IMR-90 (cell line): ENCODE measurements around the gene LINC00237. TPM values are rescaled to one million over a fixed set of nuclear protein-coding genes. Genes with fewer than 3 reads are reported as not detected.

Experiments
- ATAC-seq: fragments of 200-7000 bp; cut with Tn5 transposase; 2 replicates; pipeline ENCODE4 v1.9.1; 2020; ENCODE audit warnings: low read depth, mild to moderate bottlenecking, moderate library complexity
- BruUV-seq: library from RNA; stranded (reverse); fragments of 400-500 nt; replicated peaks from 2 replicates; lab custom pipeline; 2021; lab: Mats Ljungman, UMichigan
- CTCF ChIA-PET: fragments of 300-600 bp; formaldehyde crosslinking; extraction: SDS; loops from one replicate; lab custom pipeline; 2021; ENCODE audit warnings: antibody characterized with exemption; lab: Yijun Ruan, JAX
- POLR2A ChIA-PET: fragments of 300-600 bp; sonication (Branson Sonifier 250); formaldehyde crosslinking; loops from one replicate; lab custom pipeline; 2022; ENCODE audit warnings: antibody characterized with exemption; ENCODE audit not compliant: unreplicated experiment; lab: Charles Lee
- DNase-seq: peaks from one replicate; pipeline ENCODE4 v3.0.0; 2013
- H2AFZ ChIP-seq: replicated peaks from 2 replicates; pipeline ENCODE3; 2013; ENCODE audit warnings: low read length, mild to moderate bottlenecking; ENCODE audit not compliant: poor library complexity
- H2AK5ac ChIP-seq: 2 replicates; pipeline ENCODE4 v1.6.1; 2013; ENCODE audit warnings: low read depth, low read length, inconsistent platforms
- H2AK9ac ChIP-seq: replicated peaks from 2 replicates; pipeline ENCODE3; 2013; ENCODE audit warnings: mild to moderate bottlenecking, low read depth, low read length, moderate library complexity; ENCODE audit not compliant: poor library complexity
- H2BK120ac ChIP-seq: 2 replicates; pipeline ENCODE4 v1.6.1; 2013; ENCODE audit warnings: low read depth, low read length, inconsistent platforms
- H2BK15ac ChIP-seq: 3 replicates; pipeline ENCODE4 v1.6.1; 2013; ENCODE audit warnings: low read depth, low read length, inconsistent platforms
- H2BK20ac ChIP-seq: 2 replicates; pipeline ENCODE4 v1.6.1; 2013; ENCODE audit warnings: low read depth, mild to moderate bottlenecking, inconsistent platforms, low read length, moderate library complexity
- H2BK5ac ChIP-seq: 2 replicates; pipeline ENCODE4 v1.6.1; 2013; ENCODE audit warnings: mild to moderate bottlenecking, low read depth, low read length, inconsistent platforms; ENCODE audit not compliant: poor library complexity, severe bottlenecking
- H3K14ac ChIP-seq: replicated peaks from 2 replicates; pipeline ENCODE4 v1.6.1; 2013; ENCODE audit warnings: low read depth, low read length, inconsistent platforms
- H3K18ac ChIP-seq: 2 replicates; pipeline ENCODE4 v1.6.1; 2013; ENCODE audit warnings: low read depth, low read length, control low read depth
- H3K23ac ChIP-seq: 2 replicates; pipeline ENCODE4 v1.6.1; 2013; ENCODE audit warnings: low read depth, low read length, inconsistent platforms
- H3K27ac ChIP-seq: 2 replicates; pipeline ENCODE4 v1.5.1; 2013; ENCODE audit warnings: mild to moderate bottlenecking, control low read depth, low read length; ENCODE audit not compliant: insufficient read depth
- H3K27me3 ChIP-seq: 2 replicates; pipeline ENCODE4 v1.6.1; 2013; ENCODE audit warnings: low read length; ENCODE audit not compliant: control insufficient read depth, insufficient read depth
- H3K36me3 ChIP-seq: 2 replicates; pipeline ENCODE4 v1.6.1; 2013; ENCODE audit warnings: low read length, mixed read lengths; ENCODE audit not compliant: control insufficient read depth, insufficient read depth
- H3K4ac ChIP-seq: 2 replicates; pipeline ENCODE4 v1.6.1; 2013; ENCODE audit warnings: low read depth, low read length, inconsistent platforms
- H3K4me1 ChIP-seq: 2 replicates; pipeline ENCODE4 v1.6.1; 2013; ENCODE audit warnings: low read length, mixed read lengths; ENCODE audit not compliant: control insufficient read depth, insufficient read depth
- H3K4me2 ChIP-seq: 2 replicates; pipeline ENCODE4 v1.6.1; 2013; ENCODE audit warnings: low read depth, mild to moderate bottlenecking, control low read depth, low read length, moderate library complexity
- H3K4me3 ChIP-seq: 2 replicates; pipeline ENCODE4 v1.5.1; 2013; ENCODE audit warnings: low read depth, mild to moderate bottlenecking, control low read depth, low read length, moderate library complexity; ENCODE audit not compliant: insufficient read depth
- H3K56ac ChIP-seq: 2 replicates; pipeline ENCODE4 v1.6.1; 2013; ENCODE audit warnings: low read length, inconsistent platforms; ENCODE audit not compliant: insufficient read depth; ENCODE audit errors: extremely low read depth
- H3K79me1 ChIP-seq, 2 experiments: 2 replicates each; pipeline ENCODE4 v1.6.1; 2013; ENCODE audit warnings: low read length in 2 of 2, inconsistent platforms in 1 of 2, low read depth in 1 of 2
- H3K9ac ChIP-seq: 2 replicates; pipeline ENCODE4 v1.6.1; 2013; ENCODE audit warnings: low read depth, low read length, control low read depth
- H3K9me1 ChIP-seq: 2 replicates; pipeline ENCODE4 v1.6.1; 2013; ENCODE audit warnings: low read length, inconsistent platforms; ENCODE audit not compliant: insufficient read depth
- H3K9me3 ChIP-seq: 2 replicates; pipeline ENCODE4 v1.6.1; 2013; ENCODE audit warnings: low read length; ENCODE audit not compliant: control insufficient read depth, insufficient read depth
- H4K20me1 ChIP-seq: 2 replicates; pipeline ENCODE4 v1.6.1; 2013; ENCODE audit warnings: low read length, inconsistent platforms; ENCODE audit not compliant: insufficient read depth
- H4K5ac ChIP-seq: 2 replicates; pipeline ENCODE4 v1.6.1; 2013; ENCODE audit warnings: mild to moderate bottlenecking, low read depth, low read length, control low read depth
- H4K8ac ChIP-seq, 2 experiments: 2 replicates each; pipeline ENCODE4 v1.6.1; 2013; ENCODE audit warnings: low read depth in 2 of 2, low read length in 2 of 2, control low read depth in 1 of 2, inconsistent platforms in 1 of 2
- H4K91ac ChIP-seq: 2 replicates; pipeline ENCODE4 v1.6.1; 2013; ENCODE audit warnings: low read depth, low read length, inconsistent platforms; ENCODE audit not compliant: insufficient read depth
- BHLHE40 ChIP-seq: fragments of 150-350 bp; IDR thresholded peaks from 2 replicates; pipeline ENCODE4 v1.6.1; 2016; ENCODE audit warnings: mild to moderate bottlenecking, low read depth, low read length
- CEBPB ChIP-seq: IDR thresholded peaks from 2 replicates; pipeline ENCODE4 v1.6.1; 2012; ENCODE audit warnings: low read depth, low read length, improper control_type of control experiment
- CHD1 ChIP-seq: IDR thresholded peaks from 2 replicates; pipeline ENCODE4 v1.6.1; 2012; ENCODE audit warnings: low read depth, low read length, improper control_type of control experiment
- CTCF ChIP-seq: conservative IDR thresholded peaks from 2 replicates; pipeline ENCODE4 v1.5.1; 2012; ENCODE audit warnings: mild to moderate bottlenecking, low read depth, low read length, improper control_type of control experiment
- ELK1 ChIP-seq: fragments of 150-350 bp; IDR thresholded peaks from 2 replicates; pipeline ENCODE4 v1.6.1; 2016; ENCODE audit warnings: low read depth, mild to moderate bottlenecking, low read length, moderate library complexity, borderline replicate concordance
- FOS ChIP-seq: fragments of 150-350 bp; IDR thresholded peaks from 2 replicates; pipeline ENCODE4 v1.6.1; 2016; ENCODE audit warnings: low read depth, low read length
- MAFK ChIP-seq: IDR thresholded peaks from 2 replicates; pipeline ENCODE4 v1.6.1; 2012; ENCODE audit warnings: low read depth, low read length, improper control_type of control experiment
- MAZ ChIP-seq: IDR thresholded peaks from 2 replicates; pipeline ENCODE4 v1.6.1; 2012; ENCODE audit warnings: low read depth, mild to moderate bottlenecking, low read length, improper control_type of control experiment, moderate library complexity, borderline replicate concordance
- MXI1 ChIP-seq: IDR thresholded peaks from 2 replicates; pipeline ENCODE4 v1.6.1; 2012; ENCODE audit warnings: low read depth, mild to moderate bottlenecking, low read length, moderate library complexity, borderline replicate concordance
- NFE2L2 ChIP-seq: fragments of 150-350 bp; IDR thresholded peaks from 2 replicates; pipeline ENCODE4 v1.6.1; 2016; ENCODE audit warnings: low read depth, mild to moderate bottlenecking, low read length
- RAD21 ChIP-seq: IDR thresholded peaks from 2 replicates; pipeline ENCODE4 v1.6.1; 2012; ENCODE audit warnings: low read length, improper control_type of control experiment
- RCOR1 ChIP-seq: IDR thresholded peaks from 2 replicates; pipeline ENCODE4 v1.6.1; 2012; ENCODE audit warnings: mild to moderate bottlenecking, low read length, improper control_type of control experiment; ENCODE audit not compliant: insufficient replicate concordance
- RFX5 ChIP-seq: IDR thresholded peaks from 2 replicates; pipeline ENCODE4 v1.8.0; 2012; ENCODE audit warnings: low read depth, mild to moderate bottlenecking, low read length, moderate library complexity
- USF2 ChIP-seq: fragments of 150-350 bp; IDR thresholded peaks from 2 replicates; pipeline ENCODE4 v1.6.1; 2017; ENCODE audit warnings: mild to moderate bottlenecking, antibody characterized with exemption, low read length, low read depth
- WGBS, 2 experiments: methylation state at CpG; one replicate each; pipeline versions ENCODE4 v1.1.5 to v1.1.7; 2013; ENCODE audit warnings: missing lambda C conversion rate in 2 of 2; ENCODE audit not compliant: insufficient read length in 1 of 2; ENCODE audit errors: extremely low coverage in 2 of 2; 5-methylcytosine and 5-hydroxymethylcytosine counted together
- dilution Hi-C: fragments of 300-500 bp; cut with HindIII; formaldehyde crosslinking; loops from one replicate; pipeline ENCODE4 v1.14.3; 2018; ENCODE audit warnings: low sequenced_read_pairs; ENCODE audit not compliant: unreplicated experiment
- in situ Hi-C: fragments of 300-500 bp; cut with MboI; formaldehyde crosslinking; loops from 3 replicates; pipeline ENCODE4 v1.14.3; 2019; ENCODE audit warnings: low sequenced_read_pairs, inconsistent platforms, mixed read lengths
- intact Hi-C: fragments of 100-400 bp; cut with micrococcal nuclease; formaldehyde crosslinking; loops from 2 replicates; pipeline ENCODE4 v1.10.0; 2022
- polyA plus RNA-seq, 3 experiments: library from polyadenylated mRNA; depleted of rRNA; stranded (reverse); fragments of >200 nt; gene quantifications; 2 replicates each; pipeline ENCODE4 v1.2.3, GENCODE V29; 2012; ENCODE audit warnings: low replicate concordance in 1 of 3
- total RNA-seq: library from RNA; depleted of rRNA; stranded (reverse); fragments of >200 nt; gene quantifications from 2 replicates; pipeline ENCODE4 v1.2.3, GENCODE V29; 2012

The LINC00237 gene
- total and polyA plus RNA-seq, 2 of the 4 experiments (the other 2 are of a cell fraction) = not detected

DNA sequence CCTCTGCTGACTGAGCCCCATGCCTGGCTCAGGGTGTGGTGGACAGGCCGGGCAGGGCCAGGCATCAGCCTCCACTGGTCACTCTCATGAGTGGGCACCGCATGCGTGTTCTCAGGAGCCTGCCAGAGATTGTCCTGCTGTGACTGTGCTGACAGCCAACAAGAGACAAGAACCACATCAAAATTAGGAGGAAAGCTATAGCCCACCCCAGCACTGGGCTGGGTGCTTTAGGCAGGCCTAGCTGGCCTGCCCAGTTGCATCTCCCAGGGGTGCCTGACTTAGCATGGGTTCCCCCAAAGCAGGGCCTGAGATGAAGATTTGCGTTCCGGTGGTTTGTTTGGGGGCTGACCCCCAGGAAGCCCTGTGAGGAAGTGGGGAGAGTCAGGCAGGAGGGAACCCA lies 53.9 kb downstream of the LINC00237 start:
- CTCF ChIA-PET = no interaction called here
- H2AFZ ChIP-seq = no peak overlapping the region
- H3K4me1 ChIP-seq = no peaks in the 10 kb centered on the region
- H3K79me1 ChIP-seq = no peaks in the 10 kb centered on the region
- H2BK15ac ChIP-seq = no peak overlapping the region
- in situ Hi-C loops (no loop called here), intact Hi-C loops (no loop called here), dilution Hi-C loops (no loop called here)
- H2AK5ac ChIP-seq = no peak overlapping the region
- 68% methylated on average over 3 of the region's 5 CpGs; no CpG with 5 or more reads in 1 of the 2 experiments for whole genome bisulfite sequencing, 2 experiments
- ATAC-seq (no peak), DNase-seq (no peak)
- TF ChIP-seq CTCF (no peak), RFX5 (no peak), MAZ (no peak), ELK1 (no peak), BHLHE40 (no peak), CHD1 (no peak), NFE2L2 (no peak), MXI1 (no peak), FOS (no peak), RAD21 (no peak), CEBPB (no peak), RCOR1 (no peak), USF2 (no peak), MAFK (no peak)
- H3K36me3 ChIP-seq = no peaks in the 10 kb centered on the region
- no peak overlapping the region for H3K4me3 ChIP-seq
- H4K8ac ChIP-seq = no peak overlapping the region
- H4K91ac ChIP-seq = no peak overlapping the region
- no peak overlapping the region for H3K4me2 ChIP-seq
- H3K14ac ChIP-seq = no peak overlapping the region
- H3K27me3 ChIP-seq = no peaks in the 10 kb centered on the region
- no peak overlapping the region for H3K56ac ChIP-seq
- no peaks in the 10 kb centered on the region for H3K9me3 ChIP-seq
- H3K23ac ChIP-seq = no peak overlapping the region
- no peak overlapping the region for H3K4ac ChIP-seq
- no peak overlapping the region for H2BK5ac ChIP-seq
- no peak overlapping the region for H2BK120ac ChIP-seq
- no peak overlapping the region for H2AK9ac ChIP-seq
- no peak overlapping the region for H3K27ac ChIP-seq
- no TSS peak for BruUV-seq
- POLR2A ChIA-PET = no interaction called here
- H4K5ac ChIP-seq = no peak overlapping the region
- no peak overlapping the region for H3K18ac ChIP-seq
- H3K9me1 ChIP-seq = no peaks in the 10 kb centered on the region
- no peaks in the 10 kb centered on the region for H4K20me1 ChIP-seq
- H2BK20ac ChIP-seq = no peak overlapping the region
- no peak overlapping the region for H3K9ac ChIP-seq
